Panc1 (cell line): ENCODE results near the gene GNAT3. TPM values are rescaled to one million over a fixed set of nuclear protein-coding genes. Genes with fewer than 3 reads are reported as not detected.

Experiments used
- ATAC-seq: fragments of 200-7000 bp; cut with Tn5 transposase; 2 replicates; pipeline ENCODE4 v1.9.1; 2020; ENCODE audit warnings: mild to moderate bottlenecking, moderate library complexity
- BruUV-seq: library from RNA; stranded (reverse); fragments of 400-500 nt; replicated peaks from 2 replicates; lab custom pipeline; 2021; lab: Mats Ljungman, UMichigan
- CTCF ChIA-PET: fragments of 300-600 bp; sonication (Branson Sonifier 250); formaldehyde crosslinking; loops from one replicate; lab custom pipeline; 2022; ENCODE audit warnings: antibody characterized with exemption; lab: Charles Lee
- POLR2A ChIA-PET: fragments of 300-600 bp; sonication (Branson Sonifier 250); formaldehyde crosslinking; loops from one replicate; lab custom pipeline; 2022; ENCODE audit warnings: antibody characterized with exemption; lab: Charles Lee
- DNase-seq: peaks from one replicate; pipeline ENCODE4 v3.0.0-alpha.2; 2010; ENCODE audit warnings: low read depth, low spot score
- H3K27ac ChIP-seq: 2 replicates; pipeline ENCODE4 v1.5.1; 2011; ENCODE audit warnings: mild to moderate bottlenecking, low read length, inconsistent platforms
- H3K27me3 ChIP-seq: fragments of 200-500 bp; sonication (Bioruptor generic); 2 replicates; pipeline ENCODE4 v1.6.0; 2014; ENCODE audit warnings: low read length, inconsistent platforms; ENCODE audit not compliant: control insufficient read depth, insufficient read depth
- H3K36me3 ChIP-seq: fragments of 200-500 bp; sonication (Bioruptor generic); 2 replicates; pipeline ENCODE4 v1.5.1; 2014; ENCODE audit warnings: inconsistent platforms, mild to moderate bottlenecking, low read length, moderate library complexity; ENCODE audit not compliant: control insufficient read depth, insufficient read depth
- H3K4me1 ChIP-seq: 2 replicates; pipeline ENCODE4 v1.5.1; 2011; ENCODE audit warnings: inconsistent platforms, mild to moderate bottlenecking, low read length, moderate library complexity; ENCODE audit not compliant: control insufficient read depth, insufficient read depth
- H3K4me3 ChIP-seq, 2 experiments: 2 replicates each; pipeline ENCODE4 v1.5.1; 2011 to 2012; ENCODE audit warnings: low read depth in 2 of 2, low read length in 2 of 2, mild to moderate bottlenecking in 2 of 2, inconsistent platforms in 1 of 2, moderate library complexity in 1 of 2
- H3K9me3 ChIP-seq: fragments of 200-500 bp; sonication (Bioruptor generic); 2 replicates; pipeline ENCODE4 v1.5.1; 2014; ENCODE audit warnings: low read depth, mild to moderate bottlenecking, inconsistent platforms, low read length, moderate library complexity; ENCODE audit not compliant: control insufficient read depth, insufficient read depth
- CTCF ChIP-seq: fragments of 450-650 bp; IDR thresholded peaks from 2 replicates; pipeline ENCODE4 v1.5.1; 2017; ENCODE audit warnings: mild to moderate bottlenecking
- POLR2AphosphoS5 ChIP-seq: IDR thresholded peaks from 2 replicates; pipeline ENCODE4 v1.6.1; 2012; ENCODE audit warnings: mild to moderate bottlenecking, low read depth, low read length, moderate library complexity
- REST ChIP-seq, 2 experiments: IDR thresholded peaks; 2 replicates each; pipeline ENCODE4 v1.6.1; 2011 to 2012; ENCODE audit warnings: low read depth in 2 of 2, control low read depth in 1 of 2, low read length in 1 of 2, mild to moderate bottlenecking in 1 of 2, moderate library complexity in 1 of 2; ENCODE audit not compliant: insufficient read depth in 1 of 2
- SIN3A ChIP-seq: IDR thresholded peaks from 2 replicates; pipeline ENCODE4 v1.6.1; 2012; ENCODE audit warnings: low read depth, mild to moderate bottlenecking, low read length, moderate library complexity, borderline replicate concordance; ENCODE audit not compliant: insufficient read depth
- TCF7L2 ChIP-seq: IDR thresholded peaks from 2 replicates; pipeline ENCODE4 v1.6.1; 2011; ENCODE audit warnings: mild to moderate bottlenecking, low read depth, low read length, inconsistent platforms
- in situ Hi-C: cut with HindIII; loops from 2 replicates; pipeline ENCODE4 v1.10.0; 2016; ENCODE audit warnings: low sequenced_read_pairs, low pct_unique_long_range_greater_than_20kb
- intact Hi-C: fragments of 100-400 bp; cut with micrococcal nuclease; formaldehyde crosslinking; loops from one replicate; pipeline ENCODE4 v1.10.0; 2022; ENCODE audit not compliant: unreplicated experiment
- total RNA-seq: library from RNA; stranded (reverse); gene quantifications from one replicate; pipeline ENCODE4 v1.2.1, GENCODE V29; 2021; ENCODE audit not compliant: unreplicated experiment

GNAT3 gene
- total RNA-seq, 1 experiment from 2014 or later: not detected

GRCh38 chr7:80532153-80532552, 20.3 kb upstream of the GNAT3 start:
- TF ChIP-seq CTCF: no peak
- no peak for TF ChIP-seq POLR2AphosphoS5
- no peak for TF ChIP-seq SIN3A
- TF ChIP-seq TCF7L2: no peak
- TF ChIP-seq REST (IDR thresholded peaks at IDR 0.05; ENCODE audit: insufficient read depth in 1 of 2, low read depth in 2 of 2, low read length in 1 of 2): no peak
- Histone ChIP-seq H3K27ac (no peak overlapping the region), H3K4me3 (no peak overlapping the region), H3K9me3 (no peaks in the 10 kb centered on the region), H3K27me3 (no peaks in the 10 kb centered on the region), H3K36me3 (no peaks in the 10 kb centered on the region), H3K4me1 (no peaks in the 10 kb centered on the region)
- ATAC-seq: no peak
- intact Hi-C loops (no loop called here), in situ Hi-C loops (no loop called here)
- POLR2A ChIA-PET: no interaction called here
- BruUV-seq: no TSS peak
- CTCF ChIA-PET: no interaction called here
- no peak for DNase-seq

GRCh38 chr7:80530136-80530535, 18.3 kb upstream of the GNAT3 start:
- H3K4me3 ChIP-seq: no peak overlapping the region
- no peaks in the 10 kb centered on the region for H3K36me3 ChIP-seq
- in situ Hi-C loops: no loop called here
- intact Hi-C loops: no loop called here
- H3K4me1 ChIP-seq: no peaks in the 10 kb centered on the region
- POLR2A ChIA-PET: interaction anchor here (0.5 kb wide), 1 partner anchor 162 kb away, joined by 5 read pairs; no protein-coding TSS in a partner anchor
- no TSS peak for BruUV-seq
- H3K27me3 ChIP-seq: no peaks in the 10 kb centered on the region
- no peak overlapping the region for H3K27ac ChIP-seq
- CTCF ChIA-PET: no interaction called here
- TF ChIP-seq CTCF (no peak), POLR2AphosphoS5 (no peak)
- no peaks in the 10 kb centered on the region for H3K9me3 ChIP-seq
- ATAC-seq (no peak), DNase-seq (no peak)

- TF ChIP-seq POLR2AphosphoS5 (no peak), CTCF (no peak), TCF7L2 (no peak), SIN3A (no peak), REST (IDR thresholded peaks at IDR 0.05; ENCODE audit: insufficient read depth in 1 of 2, low read depth in 2 of 2, low read length in 1 of 2) (no peak)
- BruUV-seq: no TSS peak
- ATAC-seq (no peak), DNase-seq (no peak)
- Histone ChIP-seq H3K4me3 (no peak overlapping the region), H3K4me1 (no peaks in the 10 kb centered on the region), H3K27me3 (no peaks in the 10 kb centered on the region), H3K9me3 (no peaks in the 10 kb centered on the region), H3K27ac (no peak overlapping the region), H3K36me3 (no peaks in the 10 kb centered on the region)
- in situ Hi-C loops (no loop called here), intact Hi-C loops (no loop called here)
- ChIA-PET POLR2A (no interaction called here), CTCF (no interaction called here)
These were observed 17.5 kb upstream of the GNAT3 start for GRCh38 chr7:80529362-80529761.
